ENCODE measurements around the gene CERS2.

Gene CERS2

GRCh38 chr1:150965605-150966004, 9.0 kb downstream of the CERS2 start:
- peaks cover 3% of the 10 kb centered on the region; the same call in 1 of the 2 replicates for H3K36me3 ChIP-seq (ENCODE audit: low read length)
- no peak overlapping the region for H3K4me3 ChIP-seq (ENCODE audit: insufficient read depth, low read length, poor library complexity, severe bottlenecking)
- H3K9me3 ChIP-seq (ENCODE audit: insufficient read depth, low read length) = no peaks in the 10 kb centered on the region
- peaks cover 11% of the 10 kb centered on the region for H3K79me2 ChIP-seq (ENCODE audit: insufficient read depth, low read length)
- no peak overlapping the region for H3K4me2 ChIP-seq (ENCODE audit: low read depth, low read length, poor library complexity, severe bottlenecking)
- H4K20me1 ChIP-seq (ENCODE audit: low read depth, low read length) = no peaks in the 10 kb centered on the region
- no peak overlapping the region for H3K27ac ChIP-seq (ENCODE audit: low read depth, low read length)
- no peak for TF ChIP-seq EZH2phosphoT487 (conservative IDR thresholded peaks at IDR 0.05; ENCODE audit: low read length)
- no peaks in the 10 kb centered on the region for H3K27me3 ChIP-seq (ENCODE audit: low read length)
- no peak overlapping the region for H2AFZ ChIP-seq (ENCODE audit: low read depth, low read length, severe bottlenecking)
- H3F3A ChIP-seq (ENCODE audit: insufficient read depth) = peaks cover 5% of the 10 kb centered on the region; the same call in 1 of the 2 replicates
- no peaks in the 10 kb centered on the region for H3K9me2 ChIP-seq (replicated peaks; ENCODE audit: insufficient read depth, low read length)
- no peak overlapping the region for H3K9ac ChIP-seq (ENCODE audit: low read length)

- Histone ChIP-seq H3K9me3 (ENCODE audit: insufficient read depth, low read length) (no peaks in the 10 kb centered on the region), H3K9ac (ENCODE audit: low read length) (no peak overlapping the region), H3K4me3 (ENCODE audit: insufficient read depth, low read length, poor library complexity, severe bottlenecking) (no peak overlapping the region), H3K79me2 (ENCODE audit: insufficient read depth, low read length) (no peaks in the 10 kb centered on the region), H2AFZ (ENCODE audit: low read depth, low read length, severe bottlenecking) (no peak overlapping the region), H3K4me2 (ENCODE audit: low read depth, low read length, poor library complexity, severe bottlenecking) (no peak overlapping the region), H4K20me1 (ENCODE audit: low read depth, low read length) (no peaks in the 10 kb centered on the region), H3K27me3 (ENCODE audit: low read length) (no peaks in the 10 kb centered on the region), H3K36me3 (ENCODE audit: low read length) (peaks cover 8% of the 10 kb centered on the region; the same call in 1 of the 2 replicates), H3K27ac (ENCODE audit: low read depth, low read length) (no peak overlapping the region), H3K9me2 (replicated peaks; ENCODE audit: insufficient read depth, low read length) (no peaks in the 10 kb centered on the region), H3F3A (ENCODE audit: insufficient read depth) (no peaks in the 10 kb centered on the region; the same call in 1 of the 2 replicates)
- TF ChIP-seq EZH2phosphoT487 (conservative IDR thresholded peaks at IDR 0.05; ENCODE audit: low read length) (no peak), CTCF (IDR thresholded peaks at IDR 0.05; ENCODE audit: insufficient read depth, low read length, poor library complexity, severe bottlenecking) (no peak)
These were observed 10.5 kb downstream of the CERS2 start for GRCh38 chr1:150964164-150964489.

GRCh38 chr1:150963321-150964163, 11.1 kb downstream of the CERS2 start:
- no peak overlapping the region for H3K27ac ChIP-seq (ENCODE audit: low read depth, low read length)
- H3K4me3 ChIP-seq (ENCODE audit: insufficient read depth, low read length, poor library complexity, severe bottlenecking) = no peak overlapping the region
- H3F3A ChIP-seq (ENCODE audit: insufficient read depth) = no peaks in the 10 kb centered on the region; the same call in 1 of the 2 replicates
- H2AFZ ChIP-seq (ENCODE audit: low read depth, low read length, severe bottlenecking) = no peak overlapping the region
- TF ChIP-seq EZH2phosphoT487 (conservative IDR thresholded peaks at IDR 0.05; ENCODE audit: low read length) = no peak
- TF ChIP-seq CTCF (IDR thresholded peaks at IDR 0.05; ENCODE audit: insufficient read depth, low read length, poor library complexity, severe bottlenecking) = no peak
- no peaks in the 10 kb centered on the region for H3K27me3 ChIP-seq (ENCODE audit: low read length)
- no peak overlapping the region for H3K4me2 ChIP-seq (ENCODE audit: low read depth, low read length, poor library complexity, severe bottlenecking)
- no peaks in the 10 kb centered on the region for H4K20me1 ChIP-seq (ENCODE audit: low read depth, low read length)
- H3K9me3 ChIP-seq (ENCODE audit: insufficient read depth, low read length) = no peaks in the 10 kb centered on the region
- H3K9me2 ChIP-seq (replicated peaks; ENCODE audit: insufficient read depth, low read length) = no peaks in the 10 kb centered on the region
- peaks cover 12% of the 10 kb centered on the region; the same call in 1 of the 2 replicates for H3K36me3 ChIP-seq (ENCODE audit: low read length)
- no peaks in the 10 kb centered on the region for H3K79me2 ChIP-seq (ENCODE audit: insufficient read depth, low read length)
- H3K9ac ChIP-seq (ENCODE audit: low read length) = no peak overlapping the region

GRCh38 chr1:150961756-150962155, 12.9 kb downstream of the CERS2 start:
- Histone ChIP-seq H3F3A (ENCODE audit: insufficient read depth) (no peaks in the 10 kb centered on the region; the same call in 1 of the 2 replicates), H3K9ac (ENCODE audit: low read length) (no peak overlapping the region), H3K27ac (ENCODE audit: low read depth, low read length) (no peak overlapping the region), H3K27me3 (ENCODE audit: low read length) (no peaks in the 10 kb centered on the region), H3K9me3 (ENCODE audit: insufficient read depth, low read length) (no peaks in the 10 kb centered on the region), H3K36me3 (ENCODE audit: low read length) (peaks cover 12% of the 10 kb centered on the region; the same call in 1 of the 2 replicates), H3K79me2 (ENCODE audit: insufficient read depth, low read length) (no peaks in the 10 kb centered on the region), H4K20me1 (ENCODE audit: low read depth, low read length) (no peaks in the 10 kb centered on the region), H2AFZ (ENCODE audit: low read depth, low read length, severe bottlenecking) (no peak overlapping the region), H3K4me2 (ENCODE audit: low read depth, low read length, poor library complexity, severe bottlenecking) (no peak overlapping the region), H3K4me3 (ENCODE audit: insufficient read depth, low read length, poor library complexity, severe bottlenecking) (no peak overlapping the region), H3K9me2 (replicated peaks; ENCODE audit: insufficient read depth, low read length) (no peaks in the 10 kb centered on the region)
- TF ChIP-seq CTCF (IDR thresholded peaks at IDR 0.05; ENCODE audit: insufficient read depth, low read length, poor library complexity, severe bottlenecking) = no peak
- TF ChIP-seq EZH2phosphoT487 (conservative IDR thresholded peaks at IDR 0.05; ENCODE audit: low read length) = no peak
